Measurements from ENCODE around the gene SMCO2. TPM values are rescaled to one million over a fixed set of nuclear protein-coding genes. Genes with fewer than 3 reads are reported as not detected.
A peak's percentile ranks its signal among the peaks of the same experiment; 100 is the strongest.

SMCO2 gene
- total RNA-seq, 4 donors from 2014 or later, result not detected

DNA sequence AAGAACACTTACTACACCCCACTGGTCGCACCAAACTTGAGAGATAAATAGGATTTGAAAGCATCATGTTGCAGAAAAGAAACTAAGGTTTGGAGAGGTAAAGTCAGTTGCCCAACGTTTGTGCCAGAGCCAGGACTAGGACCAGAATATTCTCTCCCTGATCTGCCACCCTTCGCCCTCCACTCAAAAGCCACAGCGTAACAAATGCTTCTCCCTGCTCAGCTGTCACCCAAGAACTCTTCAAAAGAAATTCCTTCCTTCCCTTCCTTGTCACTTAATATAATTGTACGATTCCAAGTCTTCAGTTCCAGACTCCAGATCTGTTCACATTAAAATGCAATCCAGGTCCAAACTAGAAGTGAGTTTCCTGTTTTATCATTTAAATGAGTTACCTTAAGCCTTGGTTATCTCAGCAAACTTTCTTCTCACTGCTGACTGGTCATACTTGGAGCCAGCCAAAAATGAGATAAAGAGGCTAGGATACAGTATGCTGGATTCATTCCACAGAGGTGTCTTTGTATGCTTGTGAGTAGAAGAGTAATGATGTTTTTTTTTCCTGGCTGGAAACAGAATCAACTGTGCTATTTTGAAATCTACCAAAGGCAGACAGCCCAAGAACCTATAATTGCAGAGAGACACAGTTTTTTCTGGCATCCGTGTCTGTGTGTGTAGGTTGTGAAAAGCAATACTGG, 64.6 kb downstream of the SMCO2 start:
- peak; percentile 88 for ATAC-seq (ENCODE audit: low FRiP score)
- TF ChIP-seq, protein P1, sequence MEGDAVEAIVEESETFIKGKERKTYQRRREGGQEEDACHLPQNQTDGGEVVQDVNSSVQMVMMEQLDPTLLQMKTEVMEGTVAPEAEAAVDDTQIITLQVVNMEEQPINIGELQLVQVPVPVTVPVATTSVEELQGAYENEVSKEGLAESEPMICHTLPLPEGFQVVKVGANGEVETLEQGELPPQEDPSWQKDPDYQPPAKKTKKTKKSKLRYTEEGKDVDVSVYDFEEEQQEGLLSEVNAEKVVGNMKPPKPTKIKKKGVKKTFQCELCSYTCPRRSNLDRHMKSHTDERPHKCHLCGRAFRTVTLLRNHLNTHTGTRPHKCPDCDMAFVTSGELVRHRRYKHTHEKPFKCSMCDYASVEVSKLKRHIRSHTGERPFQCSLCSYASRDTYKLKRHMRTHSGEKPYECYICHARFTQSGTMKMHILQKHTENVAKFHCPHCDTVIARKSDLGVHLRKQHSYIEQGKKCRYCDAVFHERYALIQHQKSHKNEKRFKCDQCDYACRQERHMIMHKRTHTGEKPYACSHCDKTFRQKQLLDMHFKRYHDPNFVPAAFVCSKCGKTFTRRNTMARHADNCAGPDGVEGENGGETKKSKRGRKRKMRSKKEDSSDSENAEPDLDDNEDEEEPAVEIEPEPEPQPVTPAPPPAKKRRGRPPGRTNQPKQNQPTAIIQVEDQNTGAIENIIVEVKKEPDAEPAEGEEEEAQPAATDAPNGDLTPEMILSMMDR (IDR thresholded peaks at IDR 0.05), result no peak
- no peak for DNase-seq (ENCODE audit: low spot score)

DNA sequence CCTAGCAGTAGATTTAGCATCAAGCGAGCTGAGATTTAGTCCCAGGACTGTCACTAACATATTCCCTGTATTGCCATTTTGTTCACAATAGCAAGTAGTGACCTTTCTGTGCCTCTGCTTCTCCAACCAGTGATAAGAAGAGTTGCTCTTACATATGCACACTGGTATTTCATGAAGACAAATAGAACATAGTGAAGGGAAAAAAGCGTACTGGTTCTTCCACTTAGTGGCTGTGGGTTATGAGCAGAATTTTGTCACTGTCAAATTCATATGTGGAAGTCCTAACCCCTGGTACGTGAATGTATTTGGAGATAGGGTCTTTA, 65.1 kb downstream of the SMCO2 start:
- ATAC-seq (ENCODE audit: low FRiP score), result peak; percentile 34
- TF ChIP-seq, protein P1 (IDR thresholded peaks at IDR 0.05), result no peak
- DNase-seq (ENCODE audit: low spot score), result no peak

DNA sequence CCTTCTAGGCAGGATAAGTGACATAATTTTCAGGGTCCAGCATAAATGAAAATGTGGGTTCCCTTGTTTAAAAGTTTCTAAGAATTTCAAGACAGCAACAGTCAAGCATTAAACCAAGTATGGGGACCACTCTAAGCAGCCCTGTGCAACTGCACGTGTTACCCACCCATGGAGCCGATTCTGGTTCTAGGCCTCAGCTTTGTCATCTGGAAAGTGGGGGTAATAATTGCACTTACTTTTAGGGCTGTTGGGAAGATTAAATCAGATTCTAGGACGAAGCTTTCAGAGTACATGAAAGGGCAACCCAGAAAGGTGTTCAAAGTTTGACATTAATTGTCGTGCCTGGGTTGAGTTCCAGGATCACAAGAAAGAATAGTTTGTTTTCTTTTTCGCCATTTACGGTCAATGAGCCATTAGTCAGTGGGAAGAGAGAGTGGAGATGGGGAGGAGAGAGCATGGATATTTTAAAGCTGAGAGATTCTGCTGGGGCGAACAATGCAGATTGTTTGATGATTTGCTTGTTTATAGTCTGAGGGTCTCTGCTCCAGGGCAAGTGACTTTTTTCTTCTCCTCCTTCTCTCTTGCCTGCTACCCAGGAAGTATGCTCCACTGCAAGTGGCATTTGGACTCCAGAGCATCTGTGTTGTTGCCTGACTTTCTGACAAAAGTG, 66.8 kb downstream of the SMCO2 start:
- DNase-seq (ENCODE audit: low spot score) (no peak), ATAC-seq (ENCODE audit: low FRiP score) (no peak)
- TF ChIP-seq, protein P1 (IDR thresholded peaks at IDR 0.05), result no peak

DNA sequence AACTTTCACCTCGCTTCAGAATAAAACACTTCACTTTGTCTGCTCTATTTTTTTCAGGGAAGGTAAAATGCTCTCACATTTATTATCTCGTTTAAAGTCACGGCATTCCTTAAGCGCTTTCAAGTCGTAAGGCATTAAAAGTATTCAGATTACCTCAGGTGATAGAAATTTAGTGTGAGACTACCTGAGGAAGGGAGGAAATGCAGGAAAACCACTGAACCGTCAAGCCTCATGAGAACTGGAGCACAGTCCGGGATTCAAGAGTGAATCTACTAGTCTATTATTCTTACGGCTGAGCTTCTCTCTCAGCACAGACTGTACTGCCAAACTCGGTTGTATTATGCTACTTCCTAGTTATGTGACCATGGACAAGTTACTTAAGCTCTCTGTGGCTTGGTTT, 69.1 kb downstream of the SMCO2 start:
- ATAC-seq (ENCODE audit: low FRiP score) (no peak), DNase-seq (ENCODE audit: low spot score) (no peak)
- TF ChIP-seq, protein P1 (IDR thresholded peaks at IDR 0.05), result no peak

DNA sequence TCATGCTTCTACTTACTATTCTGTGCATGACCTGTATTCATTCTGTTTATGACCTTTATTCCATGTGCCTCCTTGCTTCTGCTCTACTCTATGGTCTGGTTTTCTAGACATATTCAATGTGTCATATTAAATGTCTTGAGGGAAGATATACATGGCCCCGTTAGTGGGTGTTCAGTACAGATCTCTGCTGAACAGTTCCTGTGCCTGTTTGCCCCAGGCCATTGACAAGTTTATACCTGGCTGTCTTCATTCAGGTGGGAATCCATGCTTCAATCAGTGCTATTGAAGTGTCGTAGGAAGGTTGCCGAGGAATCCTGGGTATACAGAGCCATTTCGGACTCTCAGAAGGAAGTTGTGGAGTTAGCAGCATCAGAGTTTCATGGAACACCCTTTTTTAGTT, 70.1 kb downstream of the SMCO2 start:
- DNase-seq (ENCODE audit: low spot score) (no peak), ATAC-seq (ENCODE audit: low FRiP score) (no peak)
- TF ChIP-seq, protein P1 (IDR thresholded peaks at IDR 0.05), result no peak

DNA sequence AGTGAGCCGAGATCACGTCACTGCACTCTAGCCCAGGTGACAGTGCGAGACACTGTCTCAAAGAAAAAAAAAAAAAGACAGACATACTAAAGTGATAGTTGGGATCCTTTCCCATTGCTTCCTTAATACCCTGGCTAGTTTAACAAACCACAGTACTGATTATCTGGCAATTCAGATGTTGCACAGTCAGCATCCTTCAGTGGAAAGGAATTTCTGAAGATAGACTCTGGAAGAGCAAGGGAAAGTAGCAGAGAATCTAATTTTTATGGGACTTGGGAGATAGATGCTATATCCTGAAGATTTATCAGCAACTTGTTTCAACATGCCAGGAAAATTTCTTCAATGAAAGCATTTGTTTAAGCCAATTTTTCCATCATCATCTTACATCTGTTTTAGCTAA, 71.0 kb downstream of the SMCO2 start:
- ATAC-seq (ENCODE audit: low FRiP score) (no peak), DNase-seq (ENCODE audit: low spot score) (no peak)
- TF ChIP-seq, protein P1 (IDR thresholded peaks at IDR 0.05), result no peak

Data from omental fat pad (tissue), 4 donors.